Neural progenitor cell (in vitro differentiated cells): ENCODE data around the gene CHCHD6. TPM values are rescaled to one million over a fixed set of nuclear protein-coding genes. Genes with fewer than 3 reads are reported as not detected.
"Not testable (repeated sequence)": the region's sequence is repeated elsewhere in the genome, so short reads cannot be mapped to it uniquely, and the experiment has no call there.

Experiments
- DNase-seq: peaks from one replicate; pipeline ENCODE4 v3.0.0-alpha.2; 2016; ENCODE audit warnings: low spot score
- H2AFZ ChIP-seq: fragments of 200-600 bp; sonication (generic); replicated peaks from 2 replicates; pipeline ENCODE4 v1.6.1; 2016; ENCODE audit warnings: antibody characterized with exemption
- H3F3A ChIP-seq: fragments of 200-600 bp; sonication (generic); 2 replicates; pipeline ENCODE4 v1.6.1; 2016; ENCODE audit warnings: antibody characterized with exemption, low read depth
- H3K27ac ChIP-seq: fragments of 200-600 bp; sonication (generic); 2 replicates; pipeline ENCODE4 v1.5.1; 2016; ENCODE audit warnings: mild to moderate bottlenecking
- H3K27me3 ChIP-seq: fragments of 200-600 bp; sonication (generic); 2 replicates; pipeline ENCODE4 v1.6.1; 2016; ENCODE audit warnings: mild to moderate bottlenecking, moderate library complexity
- H3K36me3 ChIP-seq: fragments of 200-600 bp; sonication (generic); 2 replicates; pipeline ENCODE4 v1.5.1; 2016
- H3K4me1 ChIP-seq: fragments of 200-600 bp; sonication (generic); 2 replicates; pipeline ENCODE4 v1.6.1; 2016; ENCODE audit warnings: mixed run types
- H3K4me2 ChIP-seq: fragments of 200-600 bp; sonication (generic); 2 replicates; pipeline ENCODE4 v1.6.1; 2016
- H3K4me3 ChIP-seq: fragments of 200-600 bp; sonication (generic); 2 replicates; pipeline ENCODE4 v1.5.1; 2016
- H3K79me2 ChIP-seq: fragments of 200-600 bp; sonication (generic); 2 replicates; pipeline ENCODE4 v1.6.1; 2016; ENCODE audit warnings: low read depth
- H3K9ac ChIP-seq: fragments of 200-600 bp; sonication (generic); 2 replicates; pipeline ENCODE4 v1.6.1; 2016
- H3K9me3 ChIP-seq: fragments of 200-600 bp; sonication (generic); 2 replicates; pipeline ENCODE4 v1.5.1; 2016; ENCODE audit warnings: low read depth
- H4K20me1 ChIP-seq: fragments of 200-600 bp; sonication (generic); 2 replicates; pipeline ENCODE4 v1.6.1; 2016; ENCODE audit warnings: low read depth
- H3K27ac Mint-ChIP-seq: 3 replicates; pipeline ENCODE4 v1.8.0; 2021; ENCODE audit warnings: mixed read lengths
- H3K27me3 Mint-ChIP-seq: 2 replicates; pipeline ENCODE4 v1.8.0; 2022; ENCODE audit warnings: low read depth, mild to moderate bottlenecking, inconsistent platforms, moderate library complexity, mixed read lengths; ENCODE audit not compliant: insufficient read depth
- H3K36me3 Mint-ChIP-seq: 3 replicates; pipeline ENCODE4 v1.8.0; 2021; ENCODE audit warnings: mixed read lengths
- H3K4me1 Mint-ChIP-seq: 3 replicates; pipeline ENCODE4 v1.8.0; 2021; ENCODE audit warnings: mixed read lengths
- H3K4me3 Mint-ChIP-seq: 3 replicates; pipeline ENCODE4 v1.8.0; 2021; ENCODE audit warnings: mild to moderate bottlenecking, moderate library complexity, mixed read lengths
- H3K9me3 Mint-ChIP-seq: 3 replicates; pipeline ENCODE4 v1.8.0; 2020; ENCODE audit warnings: mixed read lengths
- CTCF ChIP-seq: fragments of 200-600 bp; sonication (generic); IDR thresholded peaks from 2 replicates; pipeline ENCODE4 v1.5.1; 2017; ENCODE audit warnings: antibody characterized with exemption, mild to moderate bottlenecking
- EZH2 ChIP-seq: fragments of 200-600 bp; sonication (generic); IDR thresholded peaks from 2 replicates; pipeline ENCODE4 v1.6.1; 2017; ENCODE audit warnings: antibody characterized with exemption, mild to moderate bottlenecking, moderate library complexity
- EZH2phosphoT487 ChIP-seq: fragments of 200-600 bp; sonication (generic); IDR thresholded peaks from 2 replicates; pipeline ENCODE4 v1.6.1; 2017; ENCODE audit warnings: antibody characterized with exemption
- total RNA-seq: library from RNA; depleted of rRNA; stranded (reverse); fragments of >200 nt; gene quantifications from 2 replicates; pipeline ENCODE4 v1.2.3, GENCODE V29; 2015; ENCODE audit warnings: low replicate concordance

The CHCHD6 gene
- total RNA-seq, 1 donor from 2014 or later = 35.7 TPM

- no peak overlapping the region for H3K4me3 Mint-ChIP-seq
- Histone ChIP-seq H3K4me2 (no peak overlapping the region), H3K9me3 (peaks cover 2% of the 10 kb centered on the region), H3K27me3 (no peaks in the 10 kb centered on the region), H3K9ac (no peak overlapping the region), H3F3A (no peaks in the 10 kb centered on the region), H3K36me3 (no peaks in the 10 kb centered on the region), H3K4me1 (no peaks in the 10 kb centered on the region), H3K27ac (no peak overlapping the region), H3K79me2 (peaks cover 3% of the 10 kb centered on the region), H3K4me3 (no peak overlapping the region), H2AFZ (no peak overlapping the region), H4K20me1 (no peaks in the 10 kb centered on the region)
- H3K9me3 Mint-ChIP-seq = peaks cover 29% of the 10 kb centered on the region
- H3K36me3 Mint-ChIP-seq = peaks cover 22% of the 10 kb centered on the region
- H3K27ac Mint-ChIP-seq = no peak overlapping the region
- H3K4me1 Mint-ChIP-seq = peaks cover 6% of the 10 kb centered on the region
- DNase-seq = no peak
- H3K27me3 Mint-ChIP-seq = no peaks in the 10 kb centered on the region
- no peak for TF ChIP-seq EZH2phosphoT487
- no peak for TF ChIP-seq CTCF
- TF ChIP-seq EZH2 = no peak
These were observed 94.5 kb downstream of the CHCHD6 start for GRCh38 chr3:126798521-126798920.

- Histone ChIP-seq H3K27me3 (no peaks in the 10 kb centered on the region), H3K27ac (no peak overlapping the region), H3F3A (no peaks in the 10 kb centered on the region), H3K4me3 (no peak overlapping the region), H2AFZ (no peak overlapping the region), H3K9ac (no peak overlapping the region), H3K4me2 (no peak overlapping the region), H3K4me1 (no peaks in the 10 kb centered on the region), H3K79me2 (no peaks in the 10 kb centered on the region), H3K36me3 (no peaks in the 10 kb centered on the region), H4K20me1 (no peaks in the 10 kb centered on the region), H3K9me3 (no peaks in the 10 kb centered on the region)
- H3K9me3 Mint-ChIP-seq = peaks cover 29% of the 10 kb centered on the region
- H3K27me3 Mint-ChIP-seq = no peaks in the 10 kb centered on the region
- no peak for TF ChIP-seq CTCF
- TF ChIP-seq EZH2phosphoT487 = no peak
- TF ChIP-seq EZH2 = no peak
- no peak overlapping the region for H3K27ac Mint-ChIP-seq
- peaks cover 22% of the 10 kb centered on the region for H3K36me3 Mint-ChIP-seq
- peaks cover 6% of the 10 kb centered on the region for H3K4me1 Mint-ChIP-seq
- H3K4me3 Mint-ChIP-seq = no peak overlapping the region
- no peak for DNase-seq
These were observed 95.1 kb downstream of the CHCHD6 start for GRCh38 chr3:126799099-126799498.

- H3K4me1 ChIP-seq, H3K4me3 Mint-ChIP-seq, H3K27me3 ChIP-seq, H3K27ac ChIP-seq, H3K9me3 ChIP-seq, H3K27me3 Mint-ChIP-seq, H4K20me1 ChIP-seq, H3K4me2 ChIP-seq, DNase-seq, H3K9ac ChIP-seq, H3K4me1 Mint-ChIP-seq, H3F3A ChIP-seq, H2AFZ ChIP-seq, H3K4me3 ChIP-seq, H3K79me2 ChIP-seq, H3K27ac Mint-ChIP-seq, H3K36me3 ChIP-seq: not testable (repeated sequence)
- Mint-ChIP-seq H3K36me3 (peaks cover 22% of the 10 kb centered on the region), H3K9me3 (peaks cover 29% of the 10 kb centered on the region)
These were observed 97.3 kb downstream of the CHCHD6 start for GRCh38 chr3:126801312-126801711.

- H3K36me3 ChIP-seq = no peaks in the 10 kb centered on the region
- H3K9me3 Mint-ChIP-seq = peaks cover 8% of the 10 kb centered on the region
- no peak overlapping the region for H3K27ac Mint-ChIP-seq
- H3K4me2 ChIP-seq = no peak overlapping the region
- H3K4me3 ChIP-seq = no peak overlapping the region
- H3K9me3 ChIP-seq = no peaks in the 10 kb centered on the region
- H2AFZ ChIP-seq = no peak overlapping the region
- no peaks in the 10 kb centered on the region for H3K27me3 ChIP-seq
- no peak overlapping the region for H3K4me3 Mint-ChIP-seq
- no peaks in the 10 kb centered on the region for H3K36me3 Mint-ChIP-seq
- H3K27me3 Mint-ChIP-seq = no peaks in the 10 kb centered on the region
- no peak overlapping the region for H3K9ac ChIP-seq
- H3K4me1 ChIP-seq = no peaks in the 10 kb centered on the region
- H3K4me1 Mint-ChIP-seq = no peaks in the 10 kb centered on the region
- no peak for DNase-seq
- H3K79me2 ChIP-seq = no peaks in the 10 kb centered on the region
- H3F3A ChIP-seq = no peaks in the 10 kb centered on the region
- no peaks in the 10 kb centered on the region for H4K20me1 ChIP-seq
- no peak for TF ChIP-seq EZH2
- TF ChIP-seq EZH2phosphoT487 = no peak
- TF ChIP-seq CTCF = no peak
- no peak overlapping the region for H3K27ac ChIP-seq
These were observed 103.8 kb downstream of the CHCHD6 start for GRCh38 chr3:126807795-126808194.
